ENCODE results near the gene ZXDC. TPM values are rescaled to one million over a fixed set of nuclear protein-coding genes. Genes with fewer than 3 reads are reported as not detected.

The ZXDC gene
- total and polyA plus RNA-seq, 9 donors = 14.4 to 47.3 (median 32.7) TPM

GRCh38 chr3:126473292-126474168 is 2.2 kb downstream of the ZXDC start:
- DNase-seq = peak in 1 of 5 donors; percentile 10
- H3K36me3 ChIP-seq = no peaks in the 10 kb centered on the region
- peaks cover 23% of the 10 kb centered on the region for H3K4me1 ChIP-seq (ENCODE audit: insufficient read depth)
- no peaks in the 10 kb centered on the region for H3K27me3 ChIP-seq
- 64 to 72% (median 71%) methylated on average over 14 of the region's 14 CpGs for WGBS, 3 donors
- no peak overlapping the region for H3K27ac ChIP-seq
- H3K9me3 ChIP-seq = no peaks in the 10 kb centered on the region
- H3K4me3 ChIP-seq = no peak overlapping the region
- no peak for TF ChIP-seq CTCF (IDR thresholded peaks at IDR 0.05)
- TF ChIP-seq EP300 (IDR thresholded peaks at IDR 0.05) = no peak
- no peak for TF ChIP-seq POLR2A (IDR thresholded peaks at IDR 0.05)
- intact Hi-C loops (cut with DNase I) = loop anchor here in 1 of 4 donors (10.0 kb wide), 1 partner anchor 209 kb away; no protein-coding TSS in a partner anchor

GRCh38 chr3:126472277-126473006 is 3.2 kb downstream of the ZXDC start:
- no peaks in the 10 kb centered on the region for H3K27me3 ChIP-seq
- DNase-seq = peak in 1 of 5 donors; percentile 5
- peaks cover 23% of the 10 kb centered on the region for H3K4me1 ChIP-seq (ENCODE audit: insufficient read depth)
- H3K9me3 ChIP-seq = no peaks in the 10 kb centered on the region
- H3K4me3 ChIP-seq = no peak overlapping the region
- H3K36me3 ChIP-seq = no peaks in the 10 kb centered on the region
- intact Hi-C loops (cut with DNase I) = loop anchor here in 1 of 4 donors (10.0 kb wide), 1 partner anchor 208 kb away; no protein-coding TSS in a partner anchor
- TF ChIP-seq POLR2A (IDR thresholded peaks at IDR 0.05) (no peak), CTCF (IDR thresholded peaks at IDR 0.05) (no peak), EP300 (IDR thresholded peaks at IDR 0.05) (no peak)
- H3K27ac ChIP-seq = no peak overlapping the region
- WGBS, 3 donors = 53 to 57% (median 54%) methylated on average over 8 of the region's 8 CpGs

GRCh38 chr3:126469479-126469878 is 6.2 kb downstream of the ZXDC start:
- Histone ChIP-seq H3K27me3 (no peaks in the 10 kb centered on the region), H3K4me1 (ENCODE audit: insufficient read depth) (peaks cover 18% of the 10 kb centered on the region), H3K27ac (no peak overlapping the region), H3K9me3 (no peaks in the 10 kb centered on the region), H3K4me3 (no peak overlapping the region), H3K36me3 (no peaks in the 10 kb centered on the region)
- TF ChIP-seq CTCF (IDR thresholded peaks at IDR 0.05) = no peak
- TF ChIP-seq EP300 (IDR thresholded peaks at IDR 0.05) = no peak
- TF ChIP-seq POLR2A (IDR thresholded peaks at IDR 0.05) = no peak
- WGBS, 3 donors = 93 to 94% (median 93%) methylated on average over 11 of the region's 11 CpGs
- intact Hi-C loops (cut with DNase I) = no loop called here
- DNase-seq = no peak

- TF ChIP-seq CTCF (IDR thresholded peaks at IDR 0.05) (no peak), POLR2A (IDR thresholded peaks at IDR 0.05) (no peak), EP300 (IDR thresholded peaks at IDR 0.05) (no peak)
- Histone ChIP-seq H3K4me3 (no peak overlapping the region), H3K4me1 (ENCODE audit: insufficient read depth) (peaks cover 9% of the 10 kb centered on the region), H3K27me3 (no peaks in the 10 kb centered on the region), H3K36me3 (no peaks in the 10 kb centered on the region), H3K9me3 (no peaks in the 10 kb centered on the region), H3K27ac (no peak overlapping the region)
- DNase-seq = peak in 2 of 5 donors; percentile 7 to 18
- 76 to 80% (median 79%) methylated on average over 13 of the region's 13 CpGs for WGBS, 3 donors
- intact Hi-C loops (cut with DNase I) = no loop called here
Measured at GRCh38 chr3:126468028-126468891, 7.4 kb downstream of the ZXDC start.

Measured in ovary (tissue), 9 donors.